ENCODE data around the gene BMPR1B. TPM values are rescaled to one million over a fixed set of nuclear protein-coding genes. Genes with fewer than 3 reads are reported as not detected.

BMPR1B gene
- total and polyA plus RNA-seq, 4 donors = 0.27 to 0.70 (median 0.48) TPM

DNA sequence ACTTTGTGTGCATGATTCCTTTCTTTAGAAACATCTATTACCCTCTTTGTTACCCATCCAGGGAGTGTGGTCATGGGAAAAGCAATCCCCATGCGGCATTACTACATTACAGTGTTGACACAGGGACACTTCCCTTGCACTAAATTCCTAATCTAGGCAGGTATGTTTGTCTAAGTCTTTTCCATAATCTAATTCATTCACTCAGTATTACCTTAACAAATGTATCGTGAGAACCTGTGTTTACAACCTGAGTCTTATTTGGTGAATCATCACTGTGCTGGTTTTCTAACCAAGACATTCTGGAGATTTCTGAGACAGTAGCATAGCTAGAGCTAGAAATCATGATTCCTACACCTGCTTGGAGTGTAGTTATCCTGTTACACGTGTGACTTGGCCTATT is 326.8 kb downstream of the BMPR1B start:
- 80% methylated on average over 3 of the region's 3 CpGs for WGBS
- no peaks in the 10 kb centered on the region for H3K4me1 ChIP-seq (ENCODE audit: control insufficient read depth in 4 of 4, insufficient read depth in 4 of 4, low read length in 3 of 4)
- no peaks in the 10 kb centered on the region for H3K27me3 ChIP-seq (ENCODE audit: control insufficient read depth in 4 of 4, insufficient read depth in 4 of 4, low read length in 3 of 4)
- no peak overlapping the region for H3K9ac ChIP-seq (ENCODE audit: low read depth in 1 of 2, low read length in 2 of 2)
- TF ChIP-seq GABPA (IDR thresholded peaks at IDR 0.05 in 1 of 2, conservative IDR thresholded peaks at IDR 0.05 in 1 of 2) = no peak
- TF ChIP-seq RXRA (IDR thresholded peaks at IDR 0.05) = no peak
- no peak for TF ChIP-seq FOXA2 (IDR thresholded peaks at IDR 0.05)
- TF ChIP-seq, protein P1, sequence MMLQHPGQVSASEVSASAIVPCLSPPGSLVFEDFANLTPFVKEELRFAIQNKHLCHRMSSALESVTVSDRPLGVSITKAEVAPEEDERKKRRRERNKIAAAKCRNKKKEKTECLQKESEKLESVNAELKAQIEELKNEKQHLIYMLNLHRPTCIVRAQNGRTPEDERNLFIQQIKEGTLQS (IDR thresholded peaks at IDR 0.05) = no peak
- TF ChIP-seq FOXA1 (IDR thresholded peaks at IDR 0.05) = no peak
- TF ChIP-seq, protein P2, sequence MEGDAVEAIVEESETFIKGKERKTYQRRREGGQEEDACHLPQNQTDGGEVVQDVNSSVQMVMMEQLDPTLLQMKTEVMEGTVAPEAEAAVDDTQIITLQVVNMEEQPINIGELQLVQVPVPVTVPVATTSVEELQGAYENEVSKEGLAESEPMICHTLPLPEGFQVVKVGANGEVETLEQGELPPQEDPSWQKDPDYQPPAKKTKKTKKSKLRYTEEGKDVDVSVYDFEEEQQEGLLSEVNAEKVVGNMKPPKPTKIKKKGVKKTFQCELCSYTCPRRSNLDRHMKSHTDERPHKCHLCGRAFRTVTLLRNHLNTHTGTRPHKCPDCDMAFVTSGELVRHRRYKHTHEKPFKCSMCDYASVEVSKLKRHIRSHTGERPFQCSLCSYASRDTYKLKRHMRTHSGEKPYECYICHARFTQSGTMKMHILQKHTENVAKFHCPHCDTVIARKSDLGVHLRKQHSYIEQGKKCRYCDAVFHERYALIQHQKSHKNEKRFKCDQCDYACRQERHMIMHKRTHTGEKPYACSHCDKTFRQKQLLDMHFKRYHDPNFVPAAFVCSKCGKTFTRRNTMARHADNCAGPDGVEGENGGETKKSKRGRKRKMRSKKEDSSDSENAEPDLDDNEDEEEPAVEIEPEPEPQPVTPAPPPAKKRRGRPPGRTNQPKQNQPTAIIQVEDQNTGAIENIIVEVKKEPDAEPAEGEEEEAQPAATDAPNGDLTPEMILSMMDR (IDR thresholded peaks at IDR 0.05; ENCODE audit: low read depth, low read length, missing input control) = no peak
- TF ChIP-seq HNF4G (IDR thresholded peaks at IDR 0.05) = no peak
- no peak for TF ChIP-seq RAD21 (IDR thresholded peaks at IDR 0.05)
- TF ChIP-seq, protein P3, sequence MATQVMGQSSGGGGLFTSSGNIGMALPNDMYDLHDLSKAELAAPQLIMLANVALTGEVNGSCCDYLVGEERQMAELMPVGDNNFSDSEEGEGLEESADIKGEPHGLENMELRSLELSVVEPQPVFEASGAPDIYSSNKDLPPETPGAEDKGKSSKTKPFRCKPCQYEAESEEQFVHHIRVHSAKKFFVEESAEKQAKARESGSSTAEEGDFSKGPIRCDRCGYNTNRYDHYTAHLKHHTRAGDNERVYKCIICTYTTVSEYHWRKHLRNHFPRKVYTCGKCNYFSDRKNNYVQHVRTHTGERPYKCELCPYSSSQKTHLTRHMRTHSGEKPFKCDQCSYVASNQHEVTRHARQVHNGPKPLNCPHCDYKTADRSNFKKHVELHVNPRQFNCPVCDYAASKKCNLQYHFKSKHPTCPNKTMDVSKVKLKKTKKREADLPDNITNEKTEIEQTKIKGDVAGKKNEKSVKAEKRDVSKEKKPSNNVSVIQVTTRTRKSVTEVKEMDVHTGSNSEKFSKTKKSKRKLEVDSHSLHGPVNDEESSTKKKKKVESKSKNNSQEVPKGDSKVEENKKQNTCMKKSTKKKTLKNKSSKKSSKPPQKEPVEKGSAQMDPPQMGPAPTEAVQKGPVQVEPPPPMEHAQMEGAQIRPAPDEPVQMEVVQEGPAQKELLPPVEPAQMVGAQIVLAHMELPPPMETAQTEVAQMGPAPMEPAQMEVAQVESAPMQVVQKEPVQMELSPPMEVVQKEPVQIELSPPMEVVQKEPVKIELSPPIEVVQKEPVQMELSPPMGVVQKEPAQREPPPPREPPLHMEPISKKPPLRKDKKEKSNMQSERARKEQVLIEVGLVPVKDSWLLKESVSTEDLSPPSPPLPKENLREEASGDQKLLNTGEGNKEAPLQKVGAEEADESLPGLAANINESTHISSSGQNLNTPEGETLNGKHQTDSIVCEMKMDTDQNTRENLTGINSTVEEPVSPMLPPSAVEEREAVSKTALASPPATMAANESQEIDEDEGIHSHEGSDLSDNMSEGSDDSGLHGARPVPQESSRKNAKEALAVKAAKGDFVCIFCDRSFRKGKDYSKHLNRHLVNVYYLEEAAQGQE (IDR thresholded peaks at IDR 0.05) = no peak
- no peak for DNase-seq (ENCODE audit: low spot score)
- H3K4me3 ChIP-seq (ENCODE audit: low read depth in 1 of 3, low read length in 3 of 3) = no peak overlapping the region
- H3K9me3 ChIP-seq (ENCODE audit: control insufficient read depth in 4 of 4, low read length in 3 of 4) = no peaks in the 10 kb centered on the region
- H3K36me3 ChIP-seq (ENCODE audit: control insufficient read depth in 4 of 4, insufficient read depth in 3 of 4, low read depth in 1 of 4, low read length in 3 of 4) = no peaks in the 10 kb centered on the region
- no peak overlapping the region for H3K27ac ChIP-seq (ENCODE audit: low read depth in 1 of 2, low read length in 2 of 2)

DNA sequence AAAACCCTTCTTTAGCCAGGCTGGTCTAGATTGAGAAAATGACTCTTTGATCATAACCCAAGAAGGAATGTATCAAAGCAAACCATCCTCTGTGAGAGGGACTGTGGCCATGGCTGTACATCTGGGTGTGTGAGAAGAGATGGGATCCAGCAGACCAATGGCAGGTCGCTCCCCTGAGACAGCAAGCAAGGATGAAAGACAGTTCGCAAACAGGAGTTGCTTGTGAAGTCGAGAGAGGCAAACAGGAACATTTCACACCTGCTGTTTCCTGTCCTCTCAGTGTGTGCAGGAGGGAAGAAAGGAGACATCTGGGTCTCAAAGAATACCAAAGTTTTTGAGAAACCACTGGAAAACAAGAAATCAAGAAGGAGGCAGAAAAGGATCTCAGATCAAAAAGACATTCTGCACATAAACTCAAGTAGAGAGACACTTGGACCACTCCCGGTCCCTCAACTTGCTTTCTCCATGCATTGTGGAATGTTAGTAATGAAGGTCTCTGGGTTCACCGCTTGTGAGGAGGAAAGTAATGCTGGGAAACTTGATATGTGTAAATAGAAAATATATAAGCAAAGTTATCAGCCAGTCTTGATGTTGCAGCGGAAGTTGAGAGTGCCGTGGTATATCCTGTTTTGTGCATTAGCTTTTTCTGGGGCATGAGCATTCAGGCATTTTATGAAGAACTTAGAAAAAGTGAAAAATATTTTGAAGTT is 327.5 kb downstream of the BMPR1B start:
- no peak overlapping the region for H3K4me3 ChIP-seq (ENCODE audit: low read depth in 1 of 3, low read length in 3 of 3)
- H3K27ac ChIP-seq (ENCODE audit: low read depth in 1 of 2, low read length in 2 of 2) = no peak overlapping the region
- no peaks in the 10 kb centered on the region for H3K9me3 ChIP-seq (ENCODE audit: control insufficient read depth in 4 of 4, low read length in 3 of 4)
- H3K27me3 ChIP-seq (ENCODE audit: control insufficient read depth in 4 of 4, insufficient read depth in 4 of 4, low read length in 3 of 4) = no peaks in the 10 kb centered on the region
- WGBS = 67% methylated on average over 7 of the region's 7 CpGs
- DNase-seq (ENCODE audit: low spot score) = no peak
- no peaks in the 10 kb centered on the region for H3K36me3 ChIP-seq (ENCODE audit: control insufficient read depth in 4 of 4, insufficient read depth in 3 of 4, low read depth in 1 of 4, low read length in 3 of 4)
- H3K9ac ChIP-seq (ENCODE audit: low read depth in 1 of 2, low read length in 2 of 2) = no peak overlapping the region
- TF ChIP-seq HNF4A (conservative IDR thresholded peaks at IDR 0.05) (no peak), HNF4G (IDR thresholded peaks at IDR 0.05) (no peak), EGR1 (IDR thresholded peaks at IDR 0.05; ENCODE audit: low read depth in 2 of 2) (no peak)
- TF ChIP-seq, protein P1 (IDR thresholded peaks at IDR 0.05) = no peak
- TF ChIP-seq, protein P4, sequence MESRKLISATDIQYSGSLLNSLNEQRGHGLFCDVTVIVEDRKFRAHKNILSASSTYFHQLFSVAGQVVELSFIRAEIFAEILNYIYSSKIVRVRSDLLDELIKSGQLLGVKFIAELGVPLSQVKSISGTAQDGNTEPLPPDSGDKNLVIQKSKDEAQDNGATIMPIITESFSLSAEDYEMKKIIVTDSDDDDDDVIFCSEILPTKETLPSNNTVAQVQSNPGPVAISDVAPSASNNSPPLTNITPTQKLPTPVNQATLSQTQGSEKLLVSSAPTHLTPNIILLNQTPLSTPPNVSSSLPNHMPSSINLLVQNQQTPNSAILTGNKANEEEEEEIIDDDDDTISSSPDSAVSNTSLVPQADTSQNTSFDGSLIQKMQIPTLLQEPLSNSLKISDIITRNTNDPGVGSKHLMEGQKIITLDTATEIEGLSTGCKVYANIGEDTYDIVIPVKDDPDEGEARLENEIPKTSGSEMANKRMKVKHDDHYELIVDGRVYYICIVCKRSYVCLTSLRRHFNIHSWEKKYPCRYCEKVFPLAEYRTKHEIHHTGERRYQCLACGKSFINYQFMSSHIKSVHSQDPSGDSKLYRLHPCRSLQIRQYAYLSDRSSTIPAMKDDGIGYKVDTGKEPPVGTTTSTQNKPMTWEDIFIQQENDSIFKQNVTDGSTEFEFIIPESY (IDR thresholded peaks at IDR 0.05) = no peak
- no peaks in the 10 kb centered on the region for H3K4me1 ChIP-seq (ENCODE audit: control insufficient read depth in 4 of 4, insufficient read depth in 4 of 4, low read length in 3 of 4)

Data from liver (tissue), 9 donors.